Suprapubic skin (tissue), 3 donors: Measurements from ENCODE around the gene POLR1D.

Experiments used
- POLR2A ChIP-seq, 2 donors: fragments of 450-650 bp; IDR thresholded peaks; one replicate each; pipeline ENCODE4 v1.6.1; 2017; ENCODE audit warnings: antibody characterized with exemption in 2 of 2, mild to moderate bottlenecking in 2 of 2, moderate library complexity in 2 of 2
- TF ChIP-seq, protein P1 (sequence below), 2 donors: fragments of 200-600 bp in 1 of 2; fragments of 450-650 bp in 1 of 2; sonication (generic) in 1 of 2; IDR thresholded peaks; one replicate each; pipeline ENCODE4 v1.5.1; 2016 to 2019; ENCODE audit warnings: antibody characterized with exemption in 2 of 2, mild to moderate bottlenecking in 1 of 2, moderate library complexity in 1 of 2

DNA sequence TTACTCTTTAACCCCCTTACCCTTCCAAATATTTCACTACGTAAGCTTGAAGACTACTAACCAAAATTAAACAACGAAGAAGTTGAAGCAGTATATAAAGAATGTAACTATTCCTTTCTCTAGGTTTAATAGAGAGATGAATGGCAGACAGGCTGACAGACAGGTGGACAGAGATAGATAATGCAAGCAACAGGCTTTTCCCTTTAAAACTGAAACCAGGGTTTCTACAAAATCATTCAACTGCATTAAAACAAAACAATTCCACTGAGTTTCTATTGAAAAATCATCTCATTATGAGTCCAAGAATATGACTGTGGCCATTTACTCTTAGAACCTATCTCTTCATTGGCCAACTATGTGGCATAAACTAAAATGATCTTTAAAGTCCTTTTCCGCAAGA lies 16.6 kb upstream of the POLR1D start:
- no peak for TF ChIP-seq POLR2A (IDR thresholded peaks at IDR 0.05)
- TF ChIP-seq, protein P1, sequence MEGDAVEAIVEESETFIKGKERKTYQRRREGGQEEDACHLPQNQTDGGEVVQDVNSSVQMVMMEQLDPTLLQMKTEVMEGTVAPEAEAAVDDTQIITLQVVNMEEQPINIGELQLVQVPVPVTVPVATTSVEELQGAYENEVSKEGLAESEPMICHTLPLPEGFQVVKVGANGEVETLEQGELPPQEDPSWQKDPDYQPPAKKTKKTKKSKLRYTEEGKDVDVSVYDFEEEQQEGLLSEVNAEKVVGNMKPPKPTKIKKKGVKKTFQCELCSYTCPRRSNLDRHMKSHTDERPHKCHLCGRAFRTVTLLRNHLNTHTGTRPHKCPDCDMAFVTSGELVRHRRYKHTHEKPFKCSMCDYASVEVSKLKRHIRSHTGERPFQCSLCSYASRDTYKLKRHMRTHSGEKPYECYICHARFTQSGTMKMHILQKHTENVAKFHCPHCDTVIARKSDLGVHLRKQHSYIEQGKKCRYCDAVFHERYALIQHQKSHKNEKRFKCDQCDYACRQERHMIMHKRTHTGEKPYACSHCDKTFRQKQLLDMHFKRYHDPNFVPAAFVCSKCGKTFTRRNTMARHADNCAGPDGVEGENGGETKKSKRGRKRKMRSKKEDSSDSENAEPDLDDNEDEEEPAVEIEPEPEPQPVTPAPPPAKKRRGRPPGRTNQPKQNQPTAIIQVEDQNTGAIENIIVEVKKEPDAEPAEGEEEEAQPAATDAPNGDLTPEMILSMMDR (IDR thresholded peaks at IDR 0.05): no peak
